ENCODE results near the gene HOXD13. TPM values are rescaled to one million over a fixed set of nuclear protein-coding genes. Genes with fewer than 3 reads are reported as not detected.

HOXD13 gene
- total and polyA plus RNA-seq, 2 donors (not counting 3 experiments of a cell fraction or from before 2014, with no cell fraction given) = not detected

- no peaks in the 10 kb centered on the region for H3K79me2 ChIP-seq (ENCODE audit: control insufficient read depth, insufficient read depth, low read length)
- H4K20me1 ChIP-seq (replicated peaks; ENCODE audit: control insufficient read depth, extremely low read depth, insufficient read depth, low read length) = peaks cover 3% of the 10 kb centered on the region
- dilution Hi-C loops (cut with MboI; ENCODE audit: extremely low pct_ligation_motif_present, low sequenced_read_pairs) = no loop called here
- DNase-seq (ENCODE audit: low read depth, low spot score) = no peak
- no peak overlapping the region for H2AFZ ChIP-seq (ENCODE audit: low read depth, low read length)
- ChIA-PET CTCF (interaction anchor here (6.1 kb wide), 1 partner anchor 401 kb away, joined by 102 read pairs; no protein-coding TSS in a partner anchor), POLR2A (no interaction called here)
- BruUV-seq (replicated peaks) = no TSS peak
- H3K9ac ChIP-seq (replicated peaks; ENCODE audit: extremely low read depth, insufficient read depth, low read length) = no peak overlapping the region
- no peaks in the 10 kb centered on the region for H3K4me1 ChIP-seq (ENCODE audit: control insufficient read depth, extremely low read depth, insufficient read depth, low read length)
- H3K36me3 ChIP-seq (ENCODE audit: control insufficient read depth in 2 of 2, extremely low read depth in 1 of 2, insufficient read depth in 2 of 2, low read length in 2 of 2) = no peaks in the 10 kb centered on the region
- H3K27ac ChIP-seq (ENCODE audit: insufficient read depth, low read depth, low read length) = no peak overlapping the region
- H3K4me3 ChIP-seq (replicated peaks in 1 of 3; ENCODE audit: insufficient read depth in 1 of 3, low read depth in 1 of 3, low read length in 3 of 3) = no peak overlapping the region
- H3K4me2 ChIP-seq (ENCODE audit: insufficient read depth, low read length) = no peak overlapping the region
- TF ChIP-seq, protein P1, sequence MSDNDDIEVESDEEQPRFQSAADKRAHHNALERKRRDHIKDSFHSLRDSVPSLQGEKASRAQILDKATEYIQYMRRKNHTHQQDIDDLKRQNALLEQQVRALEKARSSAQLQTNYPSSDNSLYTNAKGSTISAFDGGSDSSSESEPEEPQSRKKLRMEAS (IDR thresholded peaks at IDR 0.05; ENCODE audit: insufficient read depth, insufficient read length) = no peak
- TF ChIP-seq CTCF (IDR thresholded peaks at IDR 0.05; ENCODE audit: extremely low read depth in 1 of 2, insufficient read depth in 1 of 2, low read depth in 1 of 2, low read length in 2 of 2) = no peak
- no peak for TF ChIP-seq GATA2 (IDR thresholded peaks at IDR 0.05; ENCODE audit: insufficient read depth, insufficient read length, low read depth, low read length)
- TF ChIP-seq POLR2A (IDR thresholded peaks at IDR 0.05; ENCODE audit: low read depth, low read length) = no peak
- TF ChIP-seq JUN (IDR thresholded peaks at IDR 0.05; ENCODE audit: borderline replicate concordance, insufficient read depth, insufficient read length, low read depth) = no peak
- TF ChIP-seq MYC (IDR thresholded peaks at IDR 0.05; ENCODE audit: low read depth, low read length) = no peak
- TF ChIP-seq EZH2 (IDR thresholded peaks at IDR 0.05; ENCODE audit: borderline replicate concordance, low read depth, low read length, severe bottlenecking) = no peak
- TF ChIP-seq FOS (IDR thresholded peaks at IDR 0.05; ENCODE audit: borderline replicate concordance, insufficient read depth, low read length) = no peak
- FAIRE-seq = no peak
- intact Hi-C loops (cut with micrococcal nuclease) = no loop called here
- peaks cover 87 to 98% of the 10 kb centered on the region in 2 experiments for H3K27me3 ChIP-seq (ENCODE audit: control insufficient read depth in 2 of 2, insufficient read depth in 2 of 2, low read length in 2 of 2)
- no peaks in the 10 kb centered on the region for H3K9me1 ChIP-seq (replicated peaks; ENCODE audit: control insufficient read depth, extremely low read depth, insufficient read depth, low read length)
- H3K9me3 ChIP-seq (replicated peaks; ENCODE audit: control insufficient read depth, insufficient read depth, low read length) = no peaks in the 10 kb centered on the region
Measured at GRCh38 chr2:176089843-176090395, 2.6 kb upstream of the HOXD13 start.
